H1 (cell line): Measurements from ENCODE around the gene PLK3. TPM values are rescaled to one million over a fixed set of nuclear protein-coding genes. Genes with fewer than 3 reads are reported as not detected.

Source experiments
- EP300 ChIP-seq, 2 experiments: IDR thresholded peaks; 1 replicate in 1 of 2; 2 replicates in 1 of 2; pipeline ENCODE4 v1.6.1; 2011 to 2012; ENCODE audit warnings: low read depth in 2 of 2, low read length in 2 of 2, mild to moderate bottlenecking in 2 of 2, borderline replicate concordance in 1 of 2, inconsistent platforms in 1 of 2, moderate library complexity in 1 of 2
- NRF1 ChIP-seq: IDR thresholded peaks from 2 replicates; pipeline ENCODE4 v1.6.1; 2011; ENCODE audit warnings: mild to moderate bottlenecking, low read depth, low read length, improper control_type of control experiment
- TEAD4 ChIP-seq: IDR thresholded peaks from 2 replicates; pipeline ENCODE4 v1.6.1; 2012; ENCODE audit warnings: low read depth, low read length, inconsistent platforms, mixed read lengths
- polyA plus RNA-seq, 7 experiments: library from polyadenylated mRNA; depleted of rRNA in 3 of 7; stranded (reverse) in 5 of 7; unstranded in 2 of 7; fragments of >200 nt in 5 of 7; fragments of 200-250 nt in 2 of 7; gene quantifications; 1 replicate in 5 of 7; 2 replicates in 1 of 7; 4 replicates in 1 of 7; pipeline versions ENCODE4 v1.2.1 to v1.2.3, GENCODE V29; 2011 to 2013; ENCODE audit warnings: missing spikeins in 2 of 7, mixed read lengths in 2 of 7
- total RNA-seq: library from RNA; stranded (reverse); fragmentation: NEBNext Ultra II Directional; extraction: Animal tissue kit (Norgen Biotek cat#: 25700); gene quantifications from 2 replicates; pipeline ENCODE4 v1.2.1, GENCODE V29; 2021

Gene PLK3
- total and polyA plus RNA-seq, 2 of the 8 experiments (the other 6 are each of a cell fraction or from before 2014, with no cell fraction given), result 7.9 to 12.3 TPM

GRCh38 chr1:44775078-44775929 is 24.9 kb upstream of the PLK3 start, which contains the start of gene RPS8 (continued):
- TF ChIP-seq EP300 (IDR thresholded peaks at IDR 0.05; ENCODE audit: borderline replicate concordance in 1 of 2, low read depth in 2 of 2, low read length in 2 of 2) (peak in 1 of 2 experiments; percentile 51; a peak in 1 of 3 replicates), TEAD4 (no peak), NRF1 (peak; percentile 7; the same call in 1 of the 2 replicates)
- TF ChIP-seq, all 59 proteins: peak for 27
